ENCODE measurements around the gene SHISA9.

Gene SHISA9

DNA sequence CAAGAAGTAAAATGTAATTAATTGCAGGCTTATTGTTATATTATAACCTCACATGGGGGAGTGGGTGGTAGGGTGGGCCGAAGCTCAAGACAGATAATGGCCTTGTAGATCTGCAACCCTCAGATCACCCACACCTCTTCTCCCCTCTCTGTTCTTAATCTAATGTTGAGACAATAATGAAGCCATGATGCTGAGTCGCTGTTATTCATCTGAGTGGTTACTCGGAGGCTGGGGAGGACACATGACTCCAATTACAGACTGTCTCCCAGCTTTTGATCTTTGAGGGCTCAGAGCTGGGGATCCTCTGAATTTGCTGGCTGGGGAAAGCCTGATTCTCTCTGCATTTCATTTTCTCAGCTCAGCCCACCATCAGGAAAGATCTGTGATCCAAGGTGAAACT is 275.3 kb downstream of the SHISA9 start:
- Histone ChIP-seq H2BK120ac (ENCODE audit: low read depth, low read length) (no peak overlapping the region), H3K79me1 (replicated peaks; ENCODE audit: low read length, poor library complexity, severe bottlenecking) (no peaks in the 10 kb centered on the region), H3K4me3 (ENCODE audit: insufficient read depth in 1 of 2, low read depth in 1 of 2, low read length in 2 of 2) (no peak overlapping the region), H3K27ac (ENCODE audit: low read length, poor library complexity, severe bottlenecking) (no peak overlapping the region), H3K14ac (ENCODE audit: low read length in 2 of 2) (no peak overlapping the region), H3K4me1 (ENCODE audit: control insufficient read depth, insufficient read depth, low read depth, low read length) (peaks cover 2% of the 10 kb centered on the region), H3K23ac (ENCODE audit: low read length in 2 of 2) (no peak overlapping the region), H3K18ac (ENCODE audit: low read depth in 1 of 2, low read length in 2 of 2) (no peak overlapping the region), H3K9me3 (ENCODE audit: control insufficient read depth, low read length) (no peaks in the 10 kb centered on the region), H2BK15ac (ENCODE audit: low read depth, poor library complexity, severe bottlenecking) (no peak overlapping the region), H3K36me3 (ENCODE audit: control insufficient read depth in 1 of 2, insufficient read depth in 2 of 2, low read depth in 1 of 2, low read length in 2 of 2) (no peaks in the 10 kb centered on the region), H2BK5ac (ENCODE audit: low read depth, low read length, poor library complexity, severe bottlenecking) (no peak overlapping the region), H4K8ac (ENCODE audit: low read length) (no peak overlapping the region), H3K4me2 (ENCODE audit: low read length, poor library complexity, severe bottlenecking) (no peak overlapping the region), H3K9ac (ENCODE audit: low read length) (no peak overlapping the region), H4K91ac (ENCODE audit: low read length) (no peak overlapping the region), H2AK5ac (ENCODE audit: low read length, severe bottlenecking) (no peak overlapping the region), H2AFZ (ENCODE audit: low read depth, low read length) (no peak overlapping the region), H2BK12ac (ENCODE audit: low read length in 2 of 2) (no peak overlapping the region), H3K4ac (ENCODE audit: low read depth in 1 of 2, low read length in 2 of 2) (no peak overlapping the region), H3K27me3 (ENCODE audit: control insufficient read depth in 1 of 2, insufficient read depth in 1 of 2, low read length in 2 of 2) (no peaks in the 10 kb centered on the region)
- no peak for DNase-seq
- 58% methylated on average over 2 of the region's 3 CpGs for WGBS

DNA sequence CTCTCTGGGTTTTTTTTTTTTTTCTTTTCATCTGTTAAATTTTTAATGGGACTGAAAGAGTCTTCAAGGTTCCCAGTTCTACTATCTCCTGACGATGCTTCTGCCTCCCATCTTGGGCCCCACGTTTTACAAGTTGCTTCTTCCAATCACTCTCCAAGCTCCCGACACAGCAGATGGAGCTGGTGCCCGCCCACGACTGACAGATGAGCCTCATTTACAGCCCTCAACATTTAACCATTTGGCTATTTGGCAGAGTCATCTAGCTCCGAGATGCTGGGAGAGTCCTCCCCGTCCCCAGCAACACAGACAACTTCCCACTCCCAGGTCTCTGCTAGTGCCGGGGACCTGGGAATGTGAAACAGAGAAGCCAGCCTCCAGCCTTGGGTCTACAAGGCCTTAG is 276.9 kb downstream of the SHISA9 start:
- H2BK120ac ChIP-seq (ENCODE audit: low read depth, low read length), result no peak overlapping the region
- H4K8ac ChIP-seq (ENCODE audit: low read length), result no peak overlapping the region
- H3K79me1 ChIP-seq (replicated peaks; ENCODE audit: low read length, poor library complexity, severe bottlenecking), result no peaks in the 10 kb centered on the region
- no peak overlapping the region for H2AFZ ChIP-seq (ENCODE audit: low read depth, low read length)
- H3K27me3 ChIP-seq (ENCODE audit: control insufficient read depth in 1 of 2, insufficient read depth in 1 of 2, low read length in 2 of 2), result no peaks in the 10 kb centered on the region
- H2BK15ac ChIP-seq (ENCODE audit: low read depth, poor library complexity, severe bottlenecking), result no peak overlapping the region
- H3K23ac ChIP-seq (ENCODE audit: low read length in 2 of 2), result no peak overlapping the region
- no peak overlapping the region for H3K4me2 ChIP-seq (ENCODE audit: low read length, poor library complexity, severe bottlenecking)
- peaks cover 2% of the 10 kb centered on the region for H3K4me1 ChIP-seq (ENCODE audit: control insufficient read depth, insufficient read depth, low read depth, low read length)
- no peak overlapping the region for H3K4ac ChIP-seq (ENCODE audit: low read depth in 1 of 2, low read length in 2 of 2)
- H3K18ac ChIP-seq (ENCODE audit: low read depth in 1 of 2, low read length in 2 of 2), result no peak overlapping the region
- no peak for DNase-seq
- no peak overlapping the region for H3K27ac ChIP-seq (ENCODE audit: low read length, poor library complexity, severe bottlenecking)
- H4K91ac ChIP-seq (ENCODE audit: low read length), result no peak overlapping the region
- no peak overlapping the region for H2BK12ac ChIP-seq (ENCODE audit: low read length in 2 of 2)
- H2AK5ac ChIP-seq (ENCODE audit: low read length, severe bottlenecking), result no peak overlapping the region
- H3K9me3 ChIP-seq (ENCODE audit: control insufficient read depth, low read length), result no peaks in the 10 kb centered on the region
- H3K9ac ChIP-seq (ENCODE audit: low read length), result no peak overlapping the region
- no peak overlapping the region for H3K14ac ChIP-seq (ENCODE audit: low read length in 2 of 2)
- no peaks in the 10 kb centered on the region for H3K36me3 ChIP-seq (ENCODE audit: control insufficient read depth in 1 of 2, insufficient read depth in 2 of 2, low read depth in 1 of 2, low read length in 2 of 2)
- WGBS, result 55% methylated on average over 7 of the region's 8 CpGs
- no peak overlapping the region for H3K4me3 ChIP-seq (ENCODE audit: insufficient read depth in 1 of 2, low read depth in 1 of 2, low read length in 2 of 2)
- no peak overlapping the region for H2BK5ac ChIP-seq (ENCODE audit: low read depth, low read length, poor library complexity, severe bottlenecking)

DNA sequence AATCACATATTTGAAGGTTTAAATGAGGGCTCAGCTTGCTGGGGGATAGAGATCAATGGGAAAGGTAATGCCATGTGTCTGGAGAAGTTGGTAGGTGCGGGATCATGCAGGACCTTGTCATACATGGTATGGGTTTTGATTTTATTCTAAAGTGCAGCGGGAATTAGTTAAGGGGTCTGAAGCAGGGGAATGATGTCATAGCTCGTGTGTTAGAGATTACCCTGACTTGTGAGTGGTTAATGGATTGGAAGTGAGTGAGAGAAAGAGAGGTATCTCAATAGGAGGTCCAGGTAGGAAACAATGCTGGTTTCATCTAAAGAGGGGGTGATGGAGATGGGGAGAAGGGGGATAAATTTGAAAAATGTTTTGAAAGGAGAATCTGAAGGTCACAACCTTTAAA is 280.0 kb downstream of the SHISA9 start:
- no peak overlapping the region for H3K18ac ChIP-seq (ENCODE audit: low read depth in 1 of 2, low read length in 2 of 2)
- H3K79me1 ChIP-seq (replicated peaks; ENCODE audit: low read length, poor library complexity, severe bottlenecking), result no peaks in the 10 kb centered on the region
- no peak overlapping the region for H2BK12ac ChIP-seq (ENCODE audit: low read length in 2 of 2)
- no peak overlapping the region for H3K14ac ChIP-seq (ENCODE audit: low read length in 2 of 2)
- no peak overlapping the region for H3K9ac ChIP-seq (ENCODE audit: low read length)
- no peak overlapping the region for H3K23ac ChIP-seq (ENCODE audit: low read length in 2 of 2)
- H3K27me3 ChIP-seq (ENCODE audit: control insufficient read depth in 1 of 2, insufficient read depth in 1 of 2, low read length in 2 of 2), result no peaks in the 10 kb centered on the region
- no peak overlapping the region for H2BK5ac ChIP-seq (ENCODE audit: low read depth, low read length, poor library complexity, severe bottlenecking)
- H3K27ac ChIP-seq (ENCODE audit: low read length, poor library complexity, severe bottlenecking), result no peak overlapping the region
- H4K91ac ChIP-seq (ENCODE audit: low read length), result no peak overlapping the region
- H2BK120ac ChIP-seq (ENCODE audit: low read depth, low read length), result no peak overlapping the region
- 61% methylated on average over 3 of the region's 3 CpGs for WGBS
- H2AFZ ChIP-seq (ENCODE audit: low read depth, low read length), result no peak overlapping the region
- H2BK15ac ChIP-seq (ENCODE audit: low read depth, poor library complexity, severe bottlenecking), result no peak overlapping the region
- H3K4ac ChIP-seq (ENCODE audit: low read depth in 1 of 2, low read length in 2 of 2), result no peak overlapping the region
- H3K4me1 ChIP-seq (ENCODE audit: control insufficient read depth, insufficient read depth, low read depth, low read length), result peaks cover under 1% of the 10 kb centered on the region
- H3K4me2 ChIP-seq (ENCODE audit: low read length, poor library complexity, severe bottlenecking), result no peak overlapping the region
- H2AK5ac ChIP-seq (ENCODE audit: low read length, severe bottlenecking), result no peak overlapping the region
- H3K36me3 ChIP-seq (ENCODE audit: control insufficient read depth in 1 of 2, insufficient read depth in 2 of 2, low read depth in 1 of 2, low read length in 2 of 2), result no peaks in the 10 kb centered on the region
- no peak for DNase-seq
- peaks cover 4% of the 10 kb centered on the region for H3K9me3 ChIP-seq (ENCODE audit: control insufficient read depth, low read length)
- no peak overlapping the region for H4K8ac ChIP-seq (ENCODE audit: low read length)
- H3K4me3 ChIP-seq (ENCODE audit: insufficient read depth in 1 of 2, low read depth in 1 of 2, low read length in 2 of 2), result no peak overlapping the region

GRCh38 chr16:13186813-13187212 is 285.4 kb downstream of the SHISA9 start:
- no peak overlapping the region for H2AFZ ChIP-seq (ENCODE audit: low read depth, low read length)
- H2BK5ac ChIP-seq (ENCODE audit: low read depth, low read length, poor library complexity, severe bottlenecking), result no peak overlapping the region
- H3K9me3 ChIP-seq (ENCODE audit: control insufficient read depth, low read length), result peaks cover 4% of the 10 kb centered on the region

More at GRCh38 chr16:13186813-13187212, 285.4 kb downstream of the SHISA9 start:
- Histone ChIP-seq H4K91ac (ENCODE audit: low read length) (no peak overlapping the region), H3K14ac (ENCODE audit: low read length in 2 of 2) (no peak overlapping the region), H3K23ac (ENCODE audit: low read length in 2 of 2) (no peak overlapping the region), H3K9ac (ENCODE audit: low read length) (no peak overlapping the region), H3K36me3 (ENCODE audit: control insufficient read depth in 1 of 2, insufficient read depth in 2 of 2, low read depth in 1 of 2, low read length in 2 of 2) (no peaks in the 10 kb centered on the region), H3K4me1 (ENCODE audit: control insufficient read depth, insufficient read depth, low read depth, low read length) (no peaks in the 10 kb centered on the region), H3K27ac (ENCODE audit: low read length, poor library complexity, severe bottlenecking) (no peak overlapping the region), H3K27me3 (ENCODE audit: control insufficient read depth in 1 of 2, insufficient read depth in 1 of 2, low read length in 2 of 2) (no peaks in the 10 kb centered on the region), H3K18ac (ENCODE audit: low read depth in 1 of 2, low read length in 2 of 2) (no peak overlapping the region), H4K8ac (ENCODE audit: low read length) (no peak overlapping the region), H2BK15ac (ENCODE audit: low read depth, poor library complexity, severe bottlenecking) (no peak overlapping the region), H3K4me2 (ENCODE audit: low read length, poor library complexity, severe bottlenecking) (no peak overlapping the region), H2BK12ac (ENCODE audit: low read length in 2 of 2) (no peak overlapping the region), H2AK5ac (ENCODE audit: low read length, severe bottlenecking) (no peak overlapping the region), H3K4ac (ENCODE audit: low read depth in 1 of 2, low read length in 2 of 2) (no peak overlapping the region), H3K79me1 (replicated peaks; ENCODE audit: low read length, poor library complexity, severe bottlenecking) (no peaks in the 10 kb centered on the region), H3K4me3 (ENCODE audit: insufficient read depth in 1 of 2, low read depth in 1 of 2, low read length in 2 of 2) (no peak overlapping the region), H2BK120ac (ENCODE audit: low read depth, low read length) (no peak overlapping the region)
- 49% methylated on average over 5 of the region's 5 CpGs for WGBS
- DNase-seq, result no peak

All from mesenchymal stem cell (in vitro differentiated cells and primary cell).